Esophagus muscularis mucosa (tissue), 4 donors: ENCODE measurements around the gene AZU1. TPM values are rescaled to one million over a fixed set of nuclear protein-coding genes. Genes with fewer than 3 reads are reported as not detected.
"Not testable (repeated sequence)": the region's sequence is repeated elsewhere in the genome, so short reads cannot be mapped to it uniquely, and the experiment has no call there.

Experiments used
- DNase-seq: peaks from one replicate; pipeline ENCODE4 v3.0.0-alpha.2; 2017; ENCODE audit errors: extremely low spot score
- H3K27ac ChIP-seq, 4 donors: fragments of 200-600 bp; sonication (generic); replicated peaks in 1 of 4; 1 replicate in 3 of 4; 2 replicates in 1 of 4; pipeline ENCODE4 v1.5.1; 2016 to 2019; ENCODE audit warnings: mild to moderate bottlenecking in 1 of 4
- H3K27me3 ChIP-seq, 4 donors: fragments of 200-600 bp; sonication (generic); one replicate each; pipeline versions ENCODE4 v1.5.1 to v1.6.0; 2016 to 2019
- H3K36me3 ChIP-seq, 4 donors: fragments of 200-600 bp; sonication (generic); one replicate each; pipeline ENCODE4 v1.5.1; 2016 to 2019
- H3K4me1 ChIP-seq, 4 donors: fragments of 200-600 bp; sonication (generic); one replicate each; pipeline ENCODE4 v1.5.1; 2016 to 2019
- H3K4me3 ChIP-seq, 4 donors: fragments of 200-600 bp; sonication (generic); 1 replicate in 2 of 4; 2 replicates in 2 of 4; pipeline ENCODE4 v1.5.1; 2016 to 2019; ENCODE audit warnings: mild to moderate bottlenecking in 4 of 4, moderate library complexity in 1 of 4
- H3K9me3 ChIP-seq, 4 donors: fragments of 200-600 bp; sonication (generic); 1 replicate in 3 of 4; 2 replicates in 1 of 4; pipeline ENCODE4 v1.5.1; 2016 to 2019
- CTCF ChIP-seq, 3 experiments: fragments of 200-600 bp in 2 of 3; fragments of 450-650 bp in 1 of 3; sonication (generic) in 2 of 3; IDR thresholded peaks; one replicate each; pipeline ENCODE4 v1.5.1; 2017 to 2019; ENCODE audit warnings: antibody characterized with exemption in 3 of 3, mild to moderate bottlenecking in 2 of 3, moderate library complexity in 1 of 3
- EP300 ChIP-seq: sonication (generic); formaldehyde crosslinking; IDR thresholded peaks from one replicate; pipeline ENCODE4 v1.6.1; 2017; ENCODE audit warnings: antibody characterized with exemption
- POLR2A ChIP-seq: fragments of 450-650 bp; IDR thresholded peaks from one replicate; pipeline ENCODE4 v1.6.1; 2017; ENCODE audit warnings: antibody characterized with exemption, moderate library complexity, mild to moderate bottlenecking, low read depth
- POLR2AphosphoS5 ChIP-seq, 2 donors: sonication (generic); formaldehyde crosslinking; IDR thresholded peaks; one replicate each; pipeline ENCODE4 v1.6.1; 2017; ENCODE audit warnings: antibody characterized with exemption in 2 of 2
- WGBS: methylation state at CpG from one replicate; pipeline ENCODE4 v1.1.5; 2018; 5-methylcytosine and 5-hydroxymethylcytosine counted together
- intact Hi-C: fragments of 100-400 bp; cut with DNase I; formaldehyde crosslinking; loops from one replicate; pipeline ENCODE4 v1.15.1; 2023
- total RNA-seq, 4 donors: library from RNA; depleted of rRNA; stranded (reverse); fragments of >200 nt; gene quantifications; one replicate each; pipeline versions ENCODE4 v1.1.0 to v1.2.1, GENCODE V29; 2016

AZU1 gene
- total RNA-seq, 4 donors from 2014 or later: 0.40 to 1.3 TPM; not detected in 2

- Histone ChIP-seq H3K27ac (no peak overlapping the region), H3K36me3 (peaks cover 36 to 49% (median 42%) of the 10 kb centered on the region in 4 donors), H3K9me3 (no peaks in the 10 kb centered on the region), H3K4me1 (no peaks in the 10 kb centered on the region), H3K27me3 (no peaks in the 10 kb centered on the region), H3K4me3 (no peak overlapping the region)
- WGBS: 91% methylated on average over 44 of the region's 49 CpGs
- intact Hi-C loops: no loop called here
- no peak for DNase-seq
- TF ChIP-seq POLR2A (no peak), EP300 (no peak), POLR2AphosphoS5 (IDR thresholded peaks at IDR 0.05) (no peak), CTCF (IDR thresholded peaks at IDR 0.05) (no peak)
Observed at GRCh38 chr19:814152-815078, 13.2 kb upstream of the AZU1 start.

- H3K9me3 ChIP-seq: no peaks in the 10 kb centered on the region
- H3K4me1 ChIP-seq: no peaks in the 10 kb centered on the region
- H3K36me3 ChIP-seq: peaks cover 28 to 40% (median 34%) of the 10 kb centered on the region in 4 donors
- WGBS: 88% methylated on average over 16 of the region's 47 CpGs
- intact Hi-C loops: no loop called here
- no peak for DNase-seq
- no peak overlapping the region for H3K27ac ChIP-seq
- no peak overlapping the region for H3K4me3 ChIP-seq
- no peaks in the 10 kb centered on the region for H3K27me3 ChIP-seq
- TF ChIP-seq CTCF (IDR thresholded peaks at IDR 0.05): no peak
Observed at GRCh38 chr19:815079-815774, 12.4 kb upstream of the AZU1 start.

- H3K4me3 ChIP-seq: no peak overlapping the region
- no peak overlapping the region for H3K27ac ChIP-seq
- 97% methylated on average over 13 of the region's 13 CpGs for WGBS
- DNase-seq: no peak
- peaks cover 21 to 33% (median 27%) of the 10 kb centered on the region in 4 donors for H3K36me3 ChIP-seq
- H3K27me3 ChIP-seq: peaks cover 0 to 2% (median under 1%) of the 10 kb centered on the region in 4 donors
- no peaks in the 10 kb centered on the region for H3K9me3 ChIP-seq
- intact Hi-C loops: no loop called here
- no peak for TF ChIP-seq CTCF (IDR thresholded peaks at IDR 0.05)
- H3K4me1 ChIP-seq: peaks cover 0 to 1% (median under 1%) of the 10 kb centered on the region in 4 donors
Observed at GRCh38 chr19:815775-816499, 11.7 kb upstream of the AZU1 start.

- Histone ChIP-seq H3K4me1 (peaks cover 3 to 6% (median 5%) of the 10 kb centered on the region in 4 donors), H3K9me3 (no peaks in the 10 kb centered on the region), H3K27ac (no peak overlapping the region), H3K27me3 (peaks cover 0 to 8% (median 6%) of the 10 kb centered on the region in 4 donors), H3K4me3 (no peak overlapping the region), H3K36me3 (peaks cover 16 to 28% (median 21%) of the 10 kb centered on the region in 4 donors)
- TF ChIP-seq POLR2A: no peak
- TF ChIP-seq CTCF (IDR thresholded peaks at IDR 0.05): no peak
- TF ChIP-seq POLR2AphosphoS5 (IDR thresholded peaks at IDR 0.05): no peak
- TF ChIP-seq EP300: no peak
- 90% methylated on average over 2 of the region's 2 CpGs for WGBS
- intact Hi-C loops: no loop called here
- DNase-seq: no peak
Observed at GRCh38 chr19:816500-816857, 11.2 kb upstream of the AZU1 start.

GRCh38 chr19:820212-820611 is 7.4 kb upstream of the AZU1 start:
- not testable (repeated sequence) for DNase-seq

More at GRCh38 chr19:820212-820611, 7.4 kb upstream of the AZU1 start:
- Histone ChIP-seq H3K4me1 (peaks cover 16 to 21% (median 19%) of the 10 kb centered on the region in 4 donors), H3K27me3 (peaks cover 0 to 43% (median 24%) of the 10 kb centered on the region in 4 donors)
- H3K27ac ChIP-seq, H3K4me3 ChIP-seq, intact Hi-C loops, H3K9me3 ChIP-seq, H3K36me3 ChIP-seq: not testable (repeated sequence)
- 99% methylated on average over 5 of the region's 5 CpGs for WGBS
